Lower leg skin (tissue), 3 donors: ENCODE data around the gene ACY1.

Experiments used
- CTCF ChIP-seq, 3 donors: fragments of 450-650 bp; IDR thresholded peaks; one replicate each; pipeline ENCODE4 v1.5.1; 2016; ENCODE audit warnings: antibody characterized with exemption in 3 of 3, mild to moderate bottlenecking in 3 of 3, moderate library complexity in 2 of 3
- POLR2A ChIP-seq, 2 donors: fragments of 450-650 bp; IDR thresholded peaks; one replicate each; pipeline ENCODE4 v1.6.1; 2016 to 2017; ENCODE audit warnings: antibody characterized with exemption in 2 of 2, mild to moderate bottlenecking in 1 of 2, moderate library complexity in 1 of 2

- TF ChIP-seq CTCF (IDR thresholded peaks at IDR 0.05) (no peak), POLR2A (IDR thresholded peaks at IDR 0.05) (no peak)
Measured at GRCh38 chr3:51988286-51989146, 5.2 kb downstream of the ACY1 start.
